GM21515 (cell line): ENCODE data around the gene GSAP.
"Not testable (repeated sequence)": the region's sequence is repeated elsewhere in the genome, so short reads cannot be mapped to it uniquely, and the experiment has no call there.

Experiments used
- ATAC-seq: cut with Tn5 transposase; IDR thresholded peaks from one replicate; pipeline ENCODE4 v1.9.1; 2021; ENCODE audit not compliant: unreplicated experiment

The GSAP gene

GRCh38 chr7:77293046-77293445, 123.1 kb downstream of the GSAP start:
- no peak for ATAC-seq

GRCh38 chr7:77290425-77290824, 125.7 kb downstream of the GSAP start:
- ATAC-seq = no peak

- ATAC-seq = no peak
Measured at GRCh38 chr7:77289387-77289786, 126.8 kb downstream of the GSAP start.

- ATAC-seq = no peak
Measured at GRCh38 chr7:77288676-77289320, 127.4 kb downstream of the GSAP start.

GRCh38 chr7:77284616-77285015, 131.5 kb downstream of the GSAP start:
- ATAC-seq = no peak

- no peak for ATAC-seq
Measured at GRCh38 chr7:77284005-77284404, 132.1 kb downstream of the GSAP start.

- no peak for ATAC-seq
Measured at GRCh38 chr7:77282897-77283296, 133.3 kb downstream of the GSAP start.

- ATAC-seq = no peak
Measured at GRCh38 chr7:77281780-77282478, 134.2 kb downstream of the GSAP start.

- no peak for ATAC-seq
Measured at GRCh38 chr7:77276120-77276519, 140.0 kb downstream of the GSAP start.

- not testable (repeated sequence) for ATAC-seq
Measured at GRCh38 chr7:77275663-77276062, 140.5 kb downstream of the GSAP start.

- ATAC-seq = no peak
Measured at GRCh38 chr7:77271766-77272165, 144.4 kb downstream of the GSAP start.

GRCh38 chr7:77270094-77270480, 146.1 kb downstream of the GSAP start:
- no peak for ATAC-seq

GRCh38 chr7:77269360-77270093, 146.6 kb downstream of the GSAP start:
- peak; percentile 80 for ATAC-seq

- ATAC-seq = peak; percentile 61
Measured at GRCh38 chr7:77266291-77266794, 149.8 kb downstream of the GSAP start.

GRCh38 chr7:77265666-77266065, 150.5 kb downstream of the GSAP start:
- ATAC-seq = no peak

- no peak for ATAC-seq
Measured at GRCh38 chr7:77262316-77262715, 153.8 kb downstream of the GSAP start.
